CD4-positive, CD25-positive, alpha-beta regulatory T cell (primary cell): ENCODE data around the gene GATA2. TPM values are rescaled to one million over a fixed set of nuclear protein-coding genes. Genes with fewer than 3 reads are reported as not detected.
A peak's percentile ranks its signal among the peaks of the same experiment; 100 is the strongest.

Source experiments
- ATAC-seq, 2 donors: fragments of 150-1000 bp; cut with Tn5 transposase; one replicate each; pipeline ENCODE4 v1.10.0; 2021; ENCODE audit warnings: low read depth in 2 of 2, moderate number of reproducible peaks in 2 of 2, moderate library complexity in 1 of 2
- DNase-seq, 3 donors: peaks; one replicate each; pipeline versions ENCODE4 v3.0.0 to v3.0.0-alpha.2; 2012 to 2022; ENCODE audit warnings: mixed read lengths in 1 of 3
- H3K27ac ChIP-seq: one replicate; pipeline ENCODE4 v1.7.0; 2013; ENCODE audit warnings: mild to moderate bottlenecking, low read length; ENCODE audit not compliant: insufficient read depth, poor library complexity, severe bottlenecking
- H3K27me3 ChIP-seq: one replicate; pipeline ENCODE4 v1.7.0; 2013; ENCODE audit warnings: low read length; ENCODE audit not compliant: control insufficient read depth, insufficient read depth
- H3K36me3 ChIP-seq: one replicate; pipeline ENCODE4 v1.7.0; 2013; ENCODE audit warnings: mild to moderate bottlenecking, low read length, moderate library complexity; ENCODE audit not compliant: control insufficient read depth, insufficient read depth
- H3K4me1 ChIP-seq: 2 replicates; pipeline ENCODE4 v1.7.0; 2013; ENCODE audit warnings: mild to moderate bottlenecking, low read length; ENCODE audit not compliant: insufficient read depth, control insufficient read depth, poor library complexity, severe bottlenecking
- H3K4me3 ChIP-seq: one replicate; pipeline ENCODE4 v1.7.0; 2013; ENCODE audit warnings: low read depth, mild to moderate bottlenecking, low read length, moderate library complexity
- H3K9me3 ChIP-seq, 2 experiments: 1 replicate in 1 of 2; 2 replicates in 1 of 2; pipeline ENCODE4 v1.7.0; 2013; ENCODE audit warnings: low read length in 2 of 2, mild to moderate bottlenecking in 1 of 2, moderate library complexity in 1 of 2; ENCODE audit not compliant: control insufficient read depth in 2 of 2
- H3K27ac Mint-ChIP-seq, 3 donors: one replicate each; pipeline ENCODE4 v1.8.0; 2020 to 2022; ENCODE audit warnings: mild to moderate bottlenecking in 3 of 3, mixed read lengths in 3 of 3, moderate library complexity in 2 of 3
- H3K27me3 Mint-ChIP-seq: one replicate; pipeline ENCODE4 v1.8.0; 2022; ENCODE audit warnings: mild to moderate bottlenecking, mixed read lengths
- H3K36me3 Mint-ChIP-seq: one replicate; pipeline ENCODE4 v1.8.0; 2020; ENCODE audit warnings: mixed read lengths
- H3K4me1 Mint-ChIP-seq, 4 donors: one replicate each; pipeline ENCODE4 v1.8.0; 2020 to 2022; ENCODE audit warnings: mixed read lengths in 4 of 4, mild to moderate bottlenecking in 1 of 4
- H3K4me3 Mint-ChIP-seq, 4 donors: one replicate each; pipeline ENCODE4 v1.8.0; 2020 to 2022; ENCODE audit warnings: mild to moderate bottlenecking in 4 of 4, mixed read lengths in 4 of 4, moderate library complexity in 3 of 4
- H3K9me3 Mint-ChIP-seq, 7 donors: one replicate each; pipeline ENCODE4 v1.8.0; 2020 to 2022; ENCODE audit warnings: mixed read lengths in 7 of 7, mild to moderate bottlenecking in 3 of 7, moderate library complexity in 2 of 7
- polyA plus RNA-seq, 4 donors: library from polyadenylated mRNA; unstranded; fragments of 300-500 nt; fragmentation: Illumina TruSeq; gene quantifications; one replicate each; pipeline ENCODE4 v1.2.3, GENCODE V29; 2021
- total RNA-seq: library from RNA; stranded (reverse); gene quantifications from one replicate; pipeline ENCODE4 v1.2.3, GENCODE V29; 2022

Gene GATA2
- total and polyA plus RNA-seq, 5 donors from 2014 or later: 6.2 TPM; not detected in 4

GRCh38 chr3:128462931-128463330 lies 30.1 kb downstream of the GATA2 start:
- H3K4me3 Mint-ChIP-seq: no peak overlapping the region
- no peaks in the 10 kb centered on the region for H3K9me3 Mint-ChIP-seq
- no peaks in the 10 kb centered on the region for H3K27me3 Mint-ChIP-seq
- peaks cover 0 to 4% (median 0%) of the 10 kb centered on the region in 4 donors for H3K4me1 Mint-ChIP-seq
- no peaks in the 10 kb centered on the region for H3K4me1 ChIP-seq
- ATAC-seq (no peak), DNase-seq (no peak)
- no peak overlapping the region for H3K27ac Mint-ChIP-seq
- H3K27me3 ChIP-seq: peaks cover 2% of the 10 kb centered on the region
- H3K36me3 Mint-ChIP-seq: no peaks in the 10 kb centered on the region
- H3K36me3 ChIP-seq: no peaks in the 10 kb centered on the region
- H3K27ac ChIP-seq: no peak overlapping the region
- H3K4me3 ChIP-seq: no peak overlapping the region
- no peaks in the 10 kb centered on the region for H3K9me3 ChIP-seq

GRCh38 chr3:128462341-128462910 lies 30.6 kb downstream of the GATA2 start:
- no peak for ATAC-seq
- no peak for DNase-seq
- H3K27ac Mint-ChIP-seq: peak overlapping the region in 1 of 3 donors; percentile 63
- H3K36me3 ChIP-seq: no peaks in the 10 kb centered on the region
- H3K4me3 ChIP-seq: no peak overlapping the region
- H3K27me3 ChIP-seq: peaks cover 2% of the 10 kb centered on the region
- no peak overlapping the region for H3K4me3 Mint-ChIP-seq
- H3K27ac ChIP-seq: no peak overlapping the region
- peaks cover 0 to 4% (median 0%) of the 10 kb centered on the region in 4 donors for H3K4me1 Mint-ChIP-seq
- no peaks in the 10 kb centered on the region for H3K4me1 ChIP-seq
- H3K9me3 ChIP-seq: no peaks in the 10 kb centered on the region
- no peaks in the 10 kb centered on the region for H3K36me3 Mint-ChIP-seq
- no peaks in the 10 kb centered on the region for H3K9me3 Mint-ChIP-seq
- H3K27me3 Mint-ChIP-seq: no peaks in the 10 kb centered on the region

- Mint-ChIP-seq H3K27ac (no peak overlapping the region), H3K9me3 (no peaks in the 10 kb centered on the region), H3K36me3 (no peaks in the 10 kb centered on the region), H3K4me1 (peaks cover 0 to under 1% (median 0%) of the 10 kb centered on the region in 4 donors), H3K4me3 (no peak overlapping the region), H3K27me3 (no peaks in the 10 kb centered on the region)
- H3K27ac ChIP-seq: no peak overlapping the region
- no peaks in the 10 kb centered on the region for H3K4me1 ChIP-seq
- DNase-seq (no peak), ATAC-seq (no peak)
- no peaks in the 10 kb centered on the region for H3K9me3 ChIP-seq
- no peaks in the 10 kb centered on the region for H3K36me3 ChIP-seq
- peaks cover 2% of the 10 kb centered on the region for H3K27me3 ChIP-seq
- no peak overlapping the region for H3K4me3 ChIP-seq
Measured at GRCh38 chr3:128461731-128462130, 31.3 kb downstream of the GATA2 start.

GRCh38 chr3:128459461-128459820 lies 33.6 kb downstream of the GATA2 start:
- H3K9me3 ChIP-seq: no peaks in the 10 kb centered on the region
- Mint-ChIP-seq H3K4me1 (no peaks in the 10 kb centered on the region), H3K36me3 (no peaks in the 10 kb centered on the region), H3K4me3 (no peak overlapping the region), H3K9me3 (no peaks in the 10 kb centered on the region), H3K27ac (peak overlapping the region in 1 of 3 donors; percentile 23), H3K27me3 (peaks cover 5% of the 10 kb centered on the region)
- no peaks in the 10 kb centered on the region for H3K27me3 ChIP-seq
- H3K27ac ChIP-seq: no peak overlapping the region
- no peaks in the 10 kb centered on the region for H3K4me1 ChIP-seq
- DNase-seq: no peak
- ATAC-seq: no peak
- no peaks in the 10 kb centered on the region for H3K36me3 ChIP-seq
- H3K4me3 ChIP-seq: no peak overlapping the region

- H3K27me3 Mint-ChIP-seq: peaks cover 9% of the 10 kb centered on the region
- H3K36me3 ChIP-seq: no peaks in the 10 kb centered on the region
- ATAC-seq (no peak), DNase-seq (no peak)
- no peak overlapping the region for H3K4me3 Mint-ChIP-seq
- H3K9me3 ChIP-seq: no peaks in the 10 kb centered on the region
- H3K36me3 Mint-ChIP-seq: no peaks in the 10 kb centered on the region
- H3K4me1 ChIP-seq: no peaks in the 10 kb centered on the region
- peak overlapping the region in 1 of 3 donors; percentile 23 for H3K27ac Mint-ChIP-seq
- no peaks in the 10 kb centered on the region for H3K27me3 ChIP-seq
- no peak overlapping the region for H3K27ac ChIP-seq
- H3K4me3 ChIP-seq: no peak overlapping the region
- no peaks in the 10 kb centered on the region for H3K4me1 Mint-ChIP-seq
- H3K9me3 Mint-ChIP-seq: no peaks in the 10 kb centered on the region
Measured at GRCh38 chr3:128458746-128459460, 34.1 kb downstream of the GATA2 start.

GRCh38 chr3:128457937-128458336 lies 35.1 kb downstream of the GATA2 start:
- no peak overlapping the region for H3K4me3 Mint-ChIP-seq

GRCh38 chr3:128456776-128457715 lies 36.0 kb downstream of the GATA2 start:
- Mint-ChIP-seq H3K9me3 (no peaks in the 10 kb centered on the region), H3K4me1 (no peaks in the 10 kb centered on the region), H3K27me3 (peaks cover 11% of the 10 kb centered on the region), H3K36me3 (no peaks in the 10 kb centered on the region), H3K27ac (no peak overlapping the region), H3K4me3 (no peak overlapping the region)
- no peak overlapping the region for H3K27ac ChIP-seq
- no peak for DNase-seq
- H3K36me3 ChIP-seq: no peaks in the 10 kb centered on the region
- no peaks in the 10 kb centered on the region for H3K27me3 ChIP-seq
- no peak overlapping the region for H3K4me3 ChIP-seq
- no peaks in the 10 kb centered on the region for H3K9me3 ChIP-seq
- ATAC-seq: no peak
- H3K4me1 ChIP-seq: no peaks in the 10 kb centered on the region

More at GRCh38 chr3:128457937-128458336, 35.1 kb downstream of the GATA2 start:
- Histone ChIP-seq H3K27me3 (no peaks in the 10 kb centered on the region), H3K27ac (no peak overlapping the region), H3K9me3 (no peaks in the 10 kb centered on the region), H3K36me3 (no peaks in the 10 kb centered on the region), H3K4me1 (no peaks in the 10 kb centered on the region), H3K4me3 (no peak overlapping the region)
- Mint-ChIP-seq H3K9me3 (no peaks in the 10 kb centered on the region), H3K27ac (no peak overlapping the region), H3K36me3 (no peaks in the 10 kb centered on the region), H3K27me3 (peaks cover 11% of the 10 kb centered on the region), H3K4me1 (no peaks in the 10 kb centered on the region)
- ATAC-seq: no peak
- no peak for DNase-seq
